NCI-H82 treated with DMSO at 0.1 percent for 48 hours (cell line): ENCODE measurements around the gene TMEM106B.

Experiments
- DNase-seq: peaks from one replicate; lab custom pipeline; 2025; ENCODE audit not compliant: unreplicated experiment; lab: John Stamatoyannopoulos, UW

The TMEM106B gene

DNA sequence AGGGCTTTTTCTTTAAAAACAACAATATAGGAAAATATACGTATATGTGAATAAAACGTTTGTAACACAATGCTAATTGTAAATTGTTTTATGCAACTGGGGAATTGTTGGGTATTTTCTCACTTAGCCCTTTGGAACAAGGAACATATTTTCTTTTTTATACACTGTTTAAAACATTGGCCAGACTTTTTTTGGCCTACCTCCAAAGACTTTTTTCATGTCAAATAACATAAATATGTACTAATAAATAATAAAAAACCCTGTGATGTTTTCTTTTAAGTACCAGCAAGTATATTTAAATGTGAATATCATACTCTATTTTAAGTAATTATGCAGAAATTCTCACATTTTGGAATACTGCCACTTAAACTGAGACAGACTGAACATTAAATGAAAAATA is 15.7 kb downstream of the TMEM106B start:
- DNase-seq, result no peak

DNA sequence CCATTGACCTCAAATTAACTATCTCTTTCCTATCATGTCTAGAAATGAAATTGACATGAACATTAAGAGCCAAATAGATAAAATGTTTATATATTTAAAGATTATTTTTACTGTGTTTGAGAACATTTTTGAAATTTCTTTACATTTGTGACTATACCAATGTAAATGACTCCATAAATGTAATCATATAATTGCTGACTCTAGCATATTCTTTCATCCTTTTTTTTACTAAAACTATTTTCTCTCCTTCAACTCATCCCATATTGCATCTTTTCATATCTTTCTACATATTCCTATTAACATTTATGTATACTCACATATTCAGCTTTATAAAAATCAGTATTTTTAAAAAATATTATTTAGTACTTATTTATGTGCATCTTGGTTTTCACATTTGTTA is 16.9 kb downstream of the TMEM106B start:
- no peak for DNase-seq

DNA sequence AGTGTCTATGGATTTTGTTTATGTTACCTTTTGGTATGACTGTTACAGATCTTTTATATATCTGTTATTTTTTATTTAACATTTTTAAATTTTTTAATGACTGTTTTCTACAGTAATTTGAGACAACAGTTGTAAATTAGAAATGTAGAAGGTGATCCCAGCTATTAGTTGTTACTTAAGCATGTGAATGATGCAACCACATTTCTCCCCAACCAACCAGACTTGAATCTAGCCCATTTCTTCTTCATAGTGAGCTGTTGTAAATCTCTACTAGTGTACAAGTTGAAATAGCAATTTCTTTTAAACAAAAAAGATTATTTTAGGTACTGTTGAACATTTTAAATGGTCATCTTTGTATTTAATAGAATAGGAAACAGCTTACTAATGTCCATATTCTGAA is 18.0 kb downstream of the TMEM106B start:
- no peak for DNase-seq

DNA sequence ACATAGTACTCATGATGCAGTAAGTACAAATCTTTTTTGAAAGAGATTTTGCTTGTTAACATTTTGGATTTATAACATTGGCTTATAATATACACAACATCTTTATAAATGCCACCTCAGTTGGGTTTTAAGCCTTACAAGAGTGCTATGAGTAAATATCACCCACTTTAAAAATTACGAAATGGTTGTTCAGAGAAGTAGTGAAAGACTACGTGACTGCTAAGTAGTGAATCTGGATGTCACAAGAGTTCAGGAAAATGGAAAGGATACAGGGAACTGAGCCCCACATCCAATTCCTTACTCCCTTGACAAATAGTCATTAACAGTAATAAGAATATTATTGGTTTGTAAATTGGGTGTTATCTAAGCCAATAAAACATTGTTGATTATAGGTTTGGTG is 20.0 kb downstream of the TMEM106B start:
- DNase-seq, result no peak

DNA sequence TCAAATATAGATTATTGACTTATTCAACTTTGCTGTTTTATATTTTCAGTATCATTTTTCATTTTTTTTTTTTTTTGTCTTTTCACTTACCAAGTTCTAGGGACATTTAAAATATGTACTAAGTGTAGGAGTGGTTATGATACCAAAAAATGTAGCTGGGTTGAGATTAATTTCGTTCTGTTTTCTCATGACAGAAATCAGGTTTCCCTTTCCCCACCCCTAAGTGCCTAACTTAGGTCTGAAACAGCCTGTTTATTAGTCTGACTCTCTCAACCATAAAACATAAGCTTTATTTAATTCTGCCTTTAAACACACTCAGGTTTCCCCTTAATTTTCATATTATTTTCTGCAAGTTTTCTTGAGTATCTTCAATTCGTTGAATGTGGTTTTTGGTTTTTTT is 22.1 kb downstream of the TMEM106B start:
- no peak for DNase-seq

DNA sequence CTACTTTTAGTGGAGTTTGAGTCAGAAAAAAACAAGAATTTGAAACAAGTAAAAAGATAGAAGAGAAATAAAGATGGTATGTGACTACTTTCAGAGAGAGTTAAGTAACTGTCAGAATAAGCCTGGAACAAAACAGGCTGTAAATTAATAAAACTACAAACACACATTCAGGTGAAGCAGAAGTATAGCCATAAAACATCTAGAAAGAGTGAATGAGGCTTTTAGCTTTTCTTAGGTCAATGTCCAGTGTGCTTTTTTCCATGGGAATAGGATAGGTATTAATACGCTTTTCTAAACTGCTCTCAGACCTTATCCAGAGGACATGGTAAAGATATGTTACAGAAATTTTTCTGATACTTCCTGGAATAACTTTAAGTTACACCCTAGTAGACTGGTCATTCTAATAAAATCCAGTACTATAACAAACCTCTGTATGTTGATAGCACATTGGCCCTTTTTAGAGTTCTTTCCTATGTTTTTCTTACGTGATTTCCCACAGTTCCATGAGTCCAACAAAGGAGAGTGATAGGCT is 23.3 kb downstream of the TMEM106B start:
- DNase-seq, result no peak

DNA sequence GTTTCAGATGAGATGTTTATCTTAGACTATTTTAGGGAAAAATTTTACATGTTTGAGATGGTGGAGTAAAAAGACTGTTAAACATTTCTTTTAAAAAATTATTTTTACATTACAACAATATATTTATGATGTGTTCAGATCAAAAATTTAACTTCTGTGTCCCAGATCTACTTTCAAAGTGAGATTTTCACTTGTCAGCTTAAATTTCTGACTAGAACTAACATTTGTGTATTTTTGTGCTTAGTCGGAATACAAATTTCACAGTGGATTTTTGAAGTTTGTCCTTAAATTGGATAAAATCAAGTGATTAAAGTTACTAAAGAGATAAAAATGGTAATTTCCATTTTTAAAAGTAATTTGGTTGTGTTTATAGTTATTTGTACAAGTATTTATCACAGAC is 24.9 kb downstream of the TMEM106B start:
- DNase-seq, result no peak

DNA sequence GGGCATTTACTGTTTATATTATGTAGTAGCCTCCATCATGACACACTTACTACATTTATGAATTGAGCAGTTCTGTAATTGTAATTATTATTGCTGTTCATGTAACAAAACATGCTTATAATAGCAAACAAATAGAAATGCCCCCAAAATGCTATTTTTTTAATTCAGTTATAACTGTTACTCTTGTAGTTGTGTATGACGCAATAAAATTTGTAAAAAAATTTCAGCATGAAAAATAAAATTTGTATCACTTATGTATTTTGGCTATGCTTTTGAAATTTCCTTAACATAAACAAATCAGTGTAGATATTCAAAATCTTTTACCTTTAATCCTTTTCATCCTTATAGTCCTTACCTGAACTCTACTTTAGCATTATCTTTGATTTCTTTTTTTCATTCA is 25.9 kb downstream of the TMEM106B start:
- DNase-seq, result no peak

DNA sequence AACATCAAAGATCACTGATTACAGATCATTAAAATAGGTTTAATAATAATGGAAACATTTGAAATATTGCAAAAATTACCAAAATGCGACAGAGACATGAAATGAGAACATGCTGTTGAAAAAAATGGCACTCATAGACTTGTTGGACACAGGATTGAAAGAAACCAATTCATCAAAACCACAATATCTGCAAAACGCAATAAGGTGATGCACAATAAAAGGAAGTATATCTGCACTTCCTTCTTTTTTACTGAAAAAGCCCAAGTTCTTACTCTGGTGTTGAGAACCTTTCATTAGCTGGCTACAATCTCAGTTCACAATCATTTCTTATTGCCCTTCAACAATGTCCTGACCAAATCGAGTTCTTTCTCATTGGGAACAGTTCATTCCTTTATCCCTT is 28.7 kb downstream of the TMEM106B start:
- no peak for DNase-seq

DNA sequence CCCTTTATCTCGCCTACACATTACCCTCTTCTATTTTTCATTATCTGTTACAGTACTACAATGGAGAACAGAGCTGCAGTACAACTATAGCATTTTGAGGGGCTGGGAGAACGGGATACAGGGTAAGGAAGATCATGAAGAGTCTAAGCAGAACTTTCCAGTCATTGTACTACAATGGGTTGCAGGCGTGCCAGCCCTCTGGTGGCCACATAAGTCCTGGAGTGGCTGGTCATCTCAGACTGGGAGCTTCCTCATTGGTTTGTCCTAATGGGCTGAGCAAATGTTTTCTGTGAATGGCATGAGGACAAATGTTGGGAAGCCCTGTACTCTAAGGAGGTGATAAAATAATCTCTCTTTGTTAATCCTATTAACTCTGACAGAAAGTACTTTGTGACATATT is 33.0 kb downstream of the TMEM106B start:
- peak; percentile 31 for DNase-seq

DNA sequence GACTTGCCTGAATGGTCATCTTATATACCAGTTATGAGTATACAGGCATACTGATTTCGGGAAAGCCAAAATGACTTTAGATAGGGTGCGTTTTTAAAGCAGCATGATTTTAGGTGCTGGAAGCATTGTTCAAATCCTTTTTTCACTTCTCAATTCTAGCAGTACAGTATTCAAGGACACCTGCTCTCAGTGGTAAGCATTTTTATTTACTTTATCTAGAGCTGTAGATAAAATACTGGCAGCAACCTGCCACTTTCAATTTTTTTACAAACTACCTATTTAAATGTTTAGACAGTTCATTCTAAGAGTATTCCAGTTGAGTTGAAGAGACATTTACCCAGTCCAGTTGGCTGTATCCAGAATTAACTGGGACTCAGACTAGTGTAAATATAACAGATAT is 33.6 kb downstream of the TMEM106B start:
- DNase-seq, result no peak

DNA sequence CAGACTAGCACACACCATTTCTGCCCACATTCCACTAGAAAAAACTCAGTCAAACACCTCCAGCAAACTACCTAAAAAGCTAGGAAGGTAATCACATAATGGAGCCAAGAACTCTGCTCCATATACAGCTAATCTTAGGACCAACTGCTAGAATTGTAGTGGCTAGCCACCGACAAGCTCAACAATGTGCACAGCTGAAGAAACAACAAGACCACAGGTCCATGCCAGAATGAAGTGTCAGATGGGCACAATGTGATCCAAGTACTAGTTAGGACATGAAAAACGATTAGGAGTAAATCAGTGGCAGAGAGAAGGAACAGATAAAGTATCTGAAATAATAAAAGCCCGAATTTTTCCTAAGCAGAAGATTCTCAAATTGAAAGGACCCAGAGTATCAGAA is 38.6 kb downstream of the TMEM106B start:
- DNase-seq, result no peak

DNA sequence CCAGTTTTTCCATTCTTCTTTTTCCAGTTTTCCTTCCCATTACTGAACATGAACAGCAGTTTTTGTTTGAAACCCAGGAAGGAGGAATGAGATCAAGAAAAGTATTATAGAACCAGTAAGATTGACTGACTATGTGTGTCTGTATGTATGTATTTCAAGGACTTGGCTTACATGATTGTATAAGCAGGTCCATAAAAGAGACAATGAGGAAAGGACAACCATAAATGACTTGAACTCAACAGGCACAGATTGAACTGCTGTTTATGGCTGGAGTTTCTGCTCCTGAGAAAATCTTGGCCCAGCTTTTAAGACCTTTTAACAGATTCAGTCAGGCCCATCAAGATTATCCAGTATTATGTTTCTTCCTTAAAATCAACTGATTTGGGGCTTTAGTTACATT is 39.1 kb downstream of the TMEM106B start:
- DNase-seq, result no peak

DNA sequence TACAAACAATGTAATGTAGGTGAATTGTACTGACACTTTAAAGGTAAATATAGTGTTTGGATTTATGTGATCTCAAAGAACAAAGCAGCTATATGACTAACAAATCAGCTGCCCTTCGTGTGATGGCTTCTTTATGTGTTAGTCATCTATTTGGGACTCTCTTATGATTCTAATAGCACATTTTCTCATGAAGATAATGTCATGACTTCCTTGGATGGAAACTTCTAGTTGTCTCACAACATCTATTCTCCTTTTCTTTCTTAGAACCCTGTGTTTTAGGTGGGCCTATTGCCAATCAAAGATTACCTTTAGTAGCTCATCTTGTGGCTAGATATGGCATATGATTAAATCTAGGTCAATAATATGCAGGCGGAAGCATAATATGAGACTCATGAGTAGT is 45.0 kb downstream of the TMEM106B start:
- DNase-seq, result no peak

DNA sequence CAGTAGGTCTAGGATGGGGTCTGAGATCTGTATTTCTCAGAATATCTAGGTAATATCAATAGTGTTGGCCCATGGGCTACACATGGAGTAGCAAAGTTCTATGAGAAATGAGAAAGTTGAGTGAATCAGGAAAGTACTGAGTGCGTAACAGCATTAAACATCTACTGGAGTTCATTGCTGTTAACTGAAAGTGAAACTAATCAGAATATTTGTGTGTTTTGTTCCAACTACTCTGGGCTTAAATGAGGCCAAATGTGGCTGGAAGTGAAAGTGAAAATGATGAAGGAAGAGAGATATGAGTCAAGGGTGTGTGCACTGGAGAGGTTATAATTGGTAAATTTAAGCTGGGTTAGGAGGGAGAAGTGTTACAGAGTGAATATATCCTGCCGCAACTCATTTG is 46.5 kb downstream of the TMEM106B start:
- no peak for DNase-seq

DNA sequence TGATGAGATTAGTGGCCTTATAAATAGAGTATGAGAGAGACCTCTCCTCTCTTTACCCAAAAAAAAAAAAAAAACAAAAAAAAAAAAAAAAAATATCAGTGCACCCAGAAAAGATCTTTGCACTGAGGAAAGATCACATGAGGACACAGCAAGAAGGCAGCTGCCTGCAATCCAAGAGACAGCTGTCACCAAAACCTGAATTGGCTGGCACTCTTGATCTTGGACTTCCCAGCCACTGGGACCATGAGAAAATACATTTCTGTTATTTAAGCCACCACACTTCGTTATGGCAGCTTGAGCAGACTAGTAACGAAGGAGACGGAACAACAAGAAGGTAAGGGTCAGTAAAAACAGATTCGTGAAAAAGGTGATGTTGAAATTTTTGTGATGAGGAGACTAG is 47.0 kb downstream of the TMEM106B start:
- DNase-seq, result no peak

DNA sequence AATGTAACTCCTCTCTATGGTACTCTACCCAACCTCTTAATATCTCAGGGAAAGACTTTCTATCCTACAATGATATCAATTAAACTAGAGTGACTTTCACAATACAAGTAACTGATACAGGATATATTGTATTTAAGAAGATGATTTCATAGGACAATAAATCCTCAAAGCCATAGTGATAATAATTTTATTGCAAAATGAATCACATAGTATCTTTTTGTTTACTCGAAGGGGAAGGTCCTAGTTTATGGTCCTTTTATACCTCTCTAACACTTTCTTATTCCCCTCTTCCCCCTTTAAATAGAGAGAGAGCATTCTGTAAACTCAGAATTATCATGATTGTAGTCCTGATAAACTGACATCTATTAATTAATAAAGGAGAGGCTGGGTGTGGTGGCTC is 56.4 kb downstream of the TMEM106B start:
- DNase-seq, result no peak

DNA sequence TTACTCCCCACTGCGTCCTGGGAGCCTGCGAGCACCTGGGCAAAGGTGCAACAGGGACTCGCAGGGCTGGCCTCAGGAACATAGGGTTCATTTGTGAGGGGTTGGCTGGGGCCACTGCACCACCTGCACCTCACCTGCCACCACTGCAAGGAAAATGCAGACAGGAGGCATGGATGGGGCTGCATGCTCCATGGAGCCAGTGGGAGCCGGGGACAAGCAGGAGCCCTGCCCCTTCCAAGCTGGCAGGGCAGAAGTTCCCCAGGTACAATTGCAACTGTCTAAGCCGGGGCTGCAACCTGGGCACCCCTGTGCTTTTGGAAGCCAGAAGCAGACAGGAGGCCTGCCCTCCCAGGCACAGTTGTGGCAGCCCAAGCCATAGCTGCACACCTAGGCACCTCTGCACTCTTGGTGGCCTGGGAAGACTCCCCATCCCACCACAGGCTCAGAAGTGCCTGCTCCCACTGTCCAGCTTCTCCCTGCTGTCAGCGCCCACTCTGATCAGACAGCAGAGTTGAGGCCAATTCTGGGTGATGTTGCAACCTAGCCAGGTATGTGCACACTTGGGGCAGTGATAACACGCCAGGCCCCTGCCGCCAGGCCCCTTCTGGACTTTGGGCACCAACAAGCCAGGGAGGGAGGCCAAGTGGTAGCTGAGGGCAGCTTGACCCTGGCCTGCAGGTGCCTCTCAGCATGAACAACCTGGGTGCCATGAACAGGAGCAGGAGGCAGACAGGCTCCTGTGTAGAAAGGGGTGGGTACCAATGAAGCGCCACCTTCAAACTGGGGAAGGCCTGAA is 58.2 kb downstream of the TMEM106B start:
- no peak for DNase-seq

DNA sequence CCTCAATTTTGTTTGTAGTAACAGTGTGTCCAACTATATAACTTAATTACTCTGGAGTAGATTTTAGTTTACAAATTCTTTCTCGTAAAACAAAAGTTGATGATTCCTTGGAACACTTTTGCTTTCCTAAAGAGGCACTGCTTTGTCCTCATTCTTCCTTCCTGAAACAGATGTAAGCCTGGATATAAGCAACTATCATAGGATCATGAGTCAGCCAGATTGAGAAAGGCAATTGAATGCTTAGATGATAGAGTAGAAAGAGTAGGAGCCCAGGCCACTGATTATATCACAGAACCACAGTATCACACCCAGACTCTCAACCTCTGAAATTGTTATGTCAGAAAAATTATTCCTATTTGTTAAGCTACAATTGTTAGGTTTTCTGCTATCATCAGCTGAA is 69.9 kb downstream of the TMEM106B start:
- no peak for DNase-seq

DNA sequence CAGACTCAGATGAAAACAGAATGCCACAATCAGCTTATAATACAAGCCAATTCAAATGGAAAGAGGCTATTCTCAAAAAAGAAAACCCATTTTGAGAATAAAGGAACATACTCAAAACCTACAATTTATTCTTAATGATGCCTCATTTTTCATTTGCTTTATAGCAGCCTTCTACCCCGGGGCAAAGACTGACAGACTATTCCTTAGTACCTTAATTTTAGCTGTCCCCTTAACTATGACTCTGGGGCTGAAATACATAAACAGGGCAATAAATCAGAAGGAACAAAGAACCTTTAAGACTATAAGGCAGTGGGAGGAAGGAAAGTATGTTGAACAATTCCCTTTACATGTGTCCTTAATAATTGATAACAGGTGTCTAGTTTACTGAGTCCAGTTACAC is 76.8 kb downstream of the TMEM106B start:
- DNase-seq, result no peak

DNA sequence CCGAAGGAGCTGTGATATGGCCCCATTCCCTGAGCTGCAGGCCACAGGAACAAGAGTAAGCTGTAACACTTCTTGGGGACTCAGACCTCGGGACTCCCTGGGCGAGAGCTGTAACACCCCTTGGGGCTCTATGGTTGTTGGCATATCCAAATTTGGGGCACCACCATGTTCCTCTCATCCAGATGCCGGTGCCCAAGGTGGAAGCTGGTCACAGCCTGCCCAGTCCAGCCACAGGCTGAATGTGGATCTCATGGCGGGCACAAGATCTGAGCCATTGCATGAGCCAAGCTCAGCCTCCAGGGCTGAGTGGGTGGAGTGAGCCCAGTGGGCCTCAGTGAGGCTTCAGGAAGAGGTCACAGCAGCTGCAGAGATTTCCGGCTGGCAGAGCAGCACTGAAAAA is 78.9 kb downstream of the TMEM106B start:
- DNase-seq, result no peak

DNA sequence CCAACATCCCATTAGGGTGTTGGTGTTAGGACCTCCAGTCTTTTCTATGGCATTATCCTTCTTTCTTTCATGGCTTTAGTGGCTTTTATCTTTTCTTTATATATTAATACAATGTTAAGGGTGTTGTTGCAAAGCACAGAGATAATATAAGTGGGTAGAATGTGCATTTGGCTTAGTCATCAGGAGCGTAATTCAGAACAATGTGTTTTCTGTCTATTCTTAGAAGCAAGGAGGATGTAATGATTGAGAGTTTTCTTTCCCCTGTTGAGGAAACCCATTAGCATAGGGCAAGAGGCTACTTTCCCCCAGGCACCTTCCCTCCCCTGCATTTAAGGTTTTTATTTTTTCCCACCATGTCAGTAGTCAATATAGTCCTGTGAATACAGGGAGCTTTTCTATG is 79.7 kb downstream of the TMEM106B start:
- DNase-seq, result no peak

DNA sequence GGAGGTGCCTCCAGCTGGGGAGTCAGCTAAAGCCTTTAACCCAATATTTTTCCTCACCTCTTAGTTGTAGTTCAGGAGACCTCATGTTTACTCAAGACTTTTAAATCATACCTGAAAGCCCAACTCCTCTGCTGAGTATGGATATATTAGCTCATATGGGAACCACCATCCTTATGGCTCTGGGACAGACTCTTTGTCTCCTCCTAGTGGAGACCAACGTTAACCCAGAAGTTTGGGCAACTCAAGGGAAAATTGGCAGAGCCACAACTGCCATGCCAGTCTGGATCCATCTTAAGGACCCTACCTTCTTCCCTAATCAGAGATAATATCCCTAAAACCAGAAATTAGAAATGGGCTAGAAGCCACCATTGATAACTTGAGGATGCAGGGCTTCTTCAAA is 80.8 kb downstream of the TMEM106B start:
- DNase-seq, result no peak
